B cell (primary cell): ENCODE results near the gene CBLN3. TPM values are rescaled to one million over a fixed set of nuclear protein-coding genes. Genes with fewer than 3 reads are reported as not detected.

ENCODE experiments used
- ATAC-seq: fragments of 200-7000 bp; cut with Tn5 transposase; one replicate; pipeline ENCODE4 v1.10.0; 2021; ENCODE audit warnings: low read depth, mild to moderate bottlenecking, moderate number of reproducible peaks, moderate library complexity
- CTCF ChIA-PET: fragments of 350-600 bp; sonication (Branson Sonifier 250); formaldehyde crosslinking; loops from one replicate; lab custom pipeline; 2021; ENCODE audit warnings: antibody characterized with exemption, inconsistent platforms; lab: Charles Lee
- POLR2A ChIA-PET: fragments of 350-600 bp; sonication (Branson Sonifier 250); formaldehyde crosslinking; loops from one replicate; lab custom pipeline; 2021; ENCODE audit warnings: antibody characterized with exemption; lab: Charles Lee
- DNase-seq: peaks from one replicate; pipeline ENCODE4 v3.0.0; 2013
- H2AFZ ChIP-seq: 2 replicates; pipeline ENCODE4 v1.6.1; 2012; ENCODE audit warnings: mild to moderate bottlenecking, low read depth, low read length; ENCODE audit not compliant: insufficient read depth, poor library complexity, severe bottlenecking
- H3K27ac ChIP-seq, 2 donors: 1 replicate in 1 of 2; 2 replicates in 1 of 2; pipeline ENCODE4 v1.5.1; 2012 to 2013; ENCODE audit warnings: low read length in 2 of 2, mild to moderate bottlenecking in 2 of 2, moderate library complexity in 1 of 2
- H3K27me3 ChIP-seq, 4 experiments: fragments of 200-600 bp in 1 of 4; sonication (generic) in 1 of 4; replicated peaks in 1 of 4; 1 replicate in 2 of 4; 2 replicates in 2 of 4; pipeline versions ENCODE4 v1.6.1 to v1.7.0; 2013 to 2016; ENCODE audit warnings: low read length in 3 of 4, mild to moderate bottlenecking in 2 of 4, mixed read lengths in 1 of 4, moderate library complexity in 1 of 4; ENCODE audit not compliant: insufficient read depth in 4 of 4, control insufficient read depth in 3 of 4; ENCODE audit errors: control extremely low read depth in 1 of 4
- H3K36me3 ChIP-seq, 2 experiments: replicated peaks in 1 of 2; 1 replicate in 1 of 2; 2 replicates in 1 of 2; pipeline versions ENCODE4 v1.6.1 to v1.7.1; 2013; ENCODE audit warnings: low read length in 1 of 2; ENCODE audit not compliant: insufficient read depth in 2 of 2, control insufficient read depth in 1 of 2; ENCODE audit errors: control extremely low read depth in 1 of 2, extremely low read depth in 1 of 2
- H3K4me1 ChIP-seq, 2 donors: fragments of 200-600 bp in 1 of 2; sonication (generic) in 1 of 2; 1 replicate in 1 of 2; 2 replicates in 1 of 2; pipeline versions ENCODE4 v1.5.1 to v1.6.1; 2013 to 2017; ENCODE audit warnings: low read length in 2 of 2; ENCODE audit not compliant: control insufficient read depth in 2 of 2, insufficient read depth in 2 of 2
- H3K4me2 ChIP-seq: replicated peaks from 2 replicates; pipeline ENCODE3; 2012; ENCODE audit warnings: mild to moderate bottlenecking, low read depth, low read length; ENCODE audit not compliant: poor library complexity, severe bottlenecking
- H3K4me3 ChIP-seq, 5 experiments: fragments of 200-600 bp in 1 of 5; sonication (generic) in 1 of 5; 1 replicate in 3 of 5; 2 replicates in 2 of 5; pipeline versions ENCODE4 v1.5.1 to v1.7.0; 2011 to 2016; ENCODE audit warnings: low read length in 4 of 5, mild to moderate bottlenecking in 4 of 5, low read depth in 2 of 5, control low read depth in 1 of 5, moderate library complexity in 1 of 5; ENCODE audit not compliant: insufficient read depth in 1 of 5; ENCODE audit errors: control extremely low read depth in 1 of 5, extremely low read depth in 1 of 5
- H3K79me2 ChIP-seq: fragments of 200-600 bp; sonication (generic); one replicate; pipeline ENCODE4 v1.6.0; 2016; ENCODE audit warnings: low read length; ENCODE audit not compliant: control insufficient read depth, insufficient read depth
- H3K9ac ChIP-seq: fragments of 200-600 bp; sonication (generic); 2 replicates; pipeline ENCODE4 v1.6.1; 2017; ENCODE audit warnings: mild to moderate bottlenecking, low read length, moderate library complexity
- H3K9me3 ChIP-seq, 3 donors: one replicate each; pipeline versions ENCODE4 v1.6.1 to v1.7.1; 2013; ENCODE audit warnings: low read length in 2 of 3; ENCODE audit not compliant: control insufficient read depth in 2 of 3, insufficient read depth in 1 of 3; ENCODE audit errors: control extremely low read depth in 1 of 3
- H4K20me1 ChIP-seq: 2 replicates; pipeline ENCODE4 v1.6.0; 2012; ENCODE audit warnings: mild to moderate bottlenecking, low read length; ENCODE audit not compliant: insufficient read depth, control insufficient read depth, poor library complexity, severe bottlenecking
- H3K27ac Mint-ChIP-seq: one replicate; pipeline ENCODE4 v1.8.0; 2021; ENCODE audit warnings: mixed read lengths
- H3K27me3 Mint-ChIP-seq: one replicate; pipeline ENCODE4 v1.8.0; 2021; ENCODE audit warnings: mixed read lengths
- H3K4me1 Mint-ChIP-seq: one replicate; pipeline ENCODE4 v1.8.0; 2021; ENCODE audit warnings: mixed read lengths
- H3K4me3 Mint-ChIP-seq: one replicate; pipeline ENCODE4 v1.8.0; 2021; ENCODE audit warnings: mixed read lengths
- H3K9me3 Mint-ChIP-seq: one replicate; pipeline ENCODE4 v1.8.0; 2022; ENCODE audit warnings: mixed read lengths; ENCODE audit not compliant: insufficient read depth
- EZH2 ChIP-seq: IDR thresholded peaks from 2 replicates; pipeline ENCODE4 v1.6.1; 2012; ENCODE audit warnings: borderline replicate concordance, low read depth, mild to moderate bottlenecking, moderate library complexity, low read length; ENCODE audit not compliant: insufficient read depth, poor library complexity, severe bottlenecking
- WGBS: methylation state at CpG from one replicate; pipeline ENCODE4 v1.1.5; 2013; ENCODE audit warnings: missing lambda C conversion rate; ENCODE audit not compliant: insufficient coverage; 5-methylcytosine and 5-hydroxymethylcytosine counted together
- intact Hi-C: fragments of 100-400 bp; cut with micrococcal nuclease; formaldehyde crosslinking; loops from one replicate; pipeline ENCODE4 v1.10.0; 2022
- polyA plus RNA-seq: library from polyadenylated mRNA; depleted of rRNA; stranded (reverse); fragments of >200 nt; gene quantifications from 2 replicates; pipeline ENCODE4 v1.2.3, GENCODE V29; 2012
- total RNA-seq, 2 donors: library from RNA; stranded (reverse); fragments of 120-200 nt in 1 of 2; gene quantifications; 1 replicate in 1 of 2; 2 replicates in 1 of 2; pipeline versions ENCODE4 v1.2.3 to v1.2.4, GENCODE V29; 2013 to 2022
- TF ChIP-seq, protein P1 (sequence below): fragments of 200-600 bp; IDR thresholded peaks from one replicate; pipeline ENCODE4 v1.8.0; 2022; ENCODE audit warnings: antibody characterized with exemption, mild to moderate bottlenecking

CBLN3 gene
- total and polyA plus RNA-seq, 2 donors (not counting 1 experiment from before 2014, with no cell fraction given) = 35.0 to 134 TPM

DNA sequence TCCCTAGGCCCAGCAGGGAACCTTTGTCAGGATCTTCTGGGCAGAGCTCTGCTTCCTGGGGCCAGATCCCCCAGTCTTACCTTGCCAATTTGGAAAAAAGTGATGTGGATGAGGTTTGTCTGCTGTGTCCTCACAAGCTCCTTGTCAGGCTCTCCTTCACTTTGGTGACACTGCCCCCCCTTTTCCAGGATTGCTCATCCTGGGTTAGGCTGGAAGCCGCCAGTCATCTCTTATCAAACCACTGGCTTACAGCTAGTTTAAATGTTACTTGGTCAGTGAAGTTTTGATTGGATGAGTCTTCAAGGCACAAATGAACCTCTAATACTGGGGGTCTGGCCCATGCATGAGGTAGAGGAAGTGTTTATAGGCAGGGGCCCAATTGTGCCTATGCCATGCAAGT is 15.4 kb downstream of the CBLN3 start:
- no peaks in the 10 kb centered on the region for H4K20me1 ChIP-seq
- H3K4me3 ChIP-seq = no peak overlapping the region
- H3K9me3 Mint-ChIP-seq = no peaks in the 10 kb centered on the region
- POLR2A ChIA-PET = no interaction called here
- no peaks in the 10 kb centered on the region for H3K36me3 ChIP-seq
- no peak overlapping the region for H3K4me3 Mint-ChIP-seq
- H3K4me1 Mint-ChIP-seq = no peaks in the 10 kb centered on the region
- no peak overlapping the region for H3K4me2 ChIP-seq
- H3K27ac Mint-ChIP-seq = no peak overlapping the region
- no CpG with 5 or more reads among the region's 1 CpG for WGBS
- H3K9ac ChIP-seq = no peak overlapping the region
- no peak overlapping the region for H2AFZ ChIP-seq
- H3K27ac ChIP-seq = no peak overlapping the region
- TF ChIP-seq EZH2 = no peak
- TF ChIP-seq, protein P1, sequence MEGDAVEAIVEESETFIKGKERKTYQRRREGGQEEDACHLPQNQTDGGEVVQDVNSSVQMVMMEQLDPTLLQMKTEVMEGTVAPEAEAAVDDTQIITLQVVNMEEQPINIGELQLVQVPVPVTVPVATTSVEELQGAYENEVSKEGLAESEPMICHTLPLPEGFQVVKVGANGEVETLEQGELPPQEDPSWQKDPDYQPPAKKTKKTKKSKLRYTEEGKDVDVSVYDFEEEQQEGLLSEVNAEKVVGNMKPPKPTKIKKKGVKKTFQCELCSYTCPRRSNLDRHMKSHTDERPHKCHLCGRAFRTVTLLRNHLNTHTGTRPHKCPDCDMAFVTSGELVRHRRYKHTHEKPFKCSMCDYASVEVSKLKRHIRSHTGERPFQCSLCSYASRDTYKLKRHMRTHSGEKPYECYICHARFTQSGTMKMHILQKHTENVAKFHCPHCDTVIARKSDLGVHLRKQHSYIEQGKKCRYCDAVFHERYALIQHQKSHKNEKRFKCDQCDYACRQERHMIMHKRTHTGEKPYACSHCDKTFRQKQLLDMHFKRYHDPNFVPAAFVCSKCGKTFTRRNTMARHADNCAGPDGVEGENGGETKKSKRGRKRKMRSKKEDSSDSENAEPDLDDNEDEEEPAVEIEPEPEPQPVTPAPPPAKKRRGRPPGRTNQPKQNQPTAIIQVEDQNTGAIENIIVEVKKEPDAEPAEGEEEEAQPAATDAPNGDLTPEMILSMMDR = no peak
- H3K27me3 ChIP-seq = peaks cover 0 to 33% (median 6%) of the 10 kb centered on the region in 4 experiments
- CTCF ChIA-PET = interaction anchor here (0.9 to 6.0 kb wide), 10 partner anchors 10 to 81 kb away, joined by 3 to 55 read pairs (median 6); partner anchors contain the start of genes KHNYN and NYNRIN
- H3K79me2 ChIP-seq = no peaks in the 10 kb centered on the region
- ATAC-seq = no peak
- peaks cover 26% of the 10 kb centered on the region for H3K27me3 Mint-ChIP-seq
- intact Hi-C loops = no loop called here
- H3K9me3 ChIP-seq = no peaks in the 10 kb centered on the region
- DNase-seq = no peak
- no peaks in the 10 kb centered on the region for H3K4me1 ChIP-seq

DNA sequence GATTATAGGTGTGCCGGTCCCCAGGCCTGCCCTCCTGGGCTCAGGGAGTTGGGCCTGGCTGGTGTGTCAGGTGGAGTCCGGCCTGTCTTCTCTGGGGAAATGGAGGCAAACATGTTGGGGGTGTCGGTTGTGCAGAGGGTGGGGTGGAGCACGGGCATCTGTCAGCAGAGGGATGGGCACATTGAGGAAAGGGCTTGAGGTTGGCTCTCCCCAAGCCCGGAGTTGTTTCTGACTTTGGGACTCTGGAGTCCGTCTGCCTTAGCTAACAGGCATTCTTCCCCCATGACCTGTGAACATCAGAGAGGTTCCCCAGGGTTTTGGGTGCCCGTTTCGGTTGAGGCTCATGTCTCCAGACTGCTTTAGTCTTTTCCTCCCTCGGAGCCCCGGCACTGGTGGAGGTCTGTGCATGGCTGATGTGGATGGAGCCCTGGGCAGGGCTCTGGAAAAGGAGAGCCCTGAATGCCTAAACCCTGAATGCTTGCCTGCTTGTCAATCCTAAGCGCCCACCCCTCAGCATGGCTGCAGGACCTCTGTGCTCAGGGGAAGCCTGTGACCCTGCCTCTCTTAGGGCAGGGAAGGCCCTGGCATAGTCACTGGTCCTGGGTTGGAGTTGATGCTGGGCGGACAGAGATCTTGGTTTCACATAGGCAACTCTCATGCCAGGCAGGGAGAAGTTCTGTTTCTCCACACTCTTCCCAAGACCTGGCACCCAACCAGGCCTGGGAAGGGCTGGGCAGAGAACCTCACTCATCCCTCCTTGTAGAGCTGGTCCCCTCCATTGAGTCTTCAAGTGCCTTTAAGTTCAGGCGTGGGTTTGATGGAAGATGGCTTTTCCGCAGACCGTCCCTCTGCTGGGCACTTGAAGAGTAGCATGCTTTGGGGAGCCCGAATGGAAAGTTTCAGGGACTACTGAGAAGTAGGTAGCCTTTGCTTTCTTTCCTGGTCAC is 17.8 kb downstream of the CBLN3 start:
- Histone ChIP-seq H3K9me3 (peaks cover 0 to 3% (median 0%) of the 10 kb centered on the region in 3 donors), H3K36me3 (no peaks in the 10 kb centered on the region), H3K79me2 (no peaks in the 10 kb centered on the region), H3K4me3 (no peak overlapping the region), H3K27me3 (peaks cover 0 to 18% (median 4%) of the 10 kb centered on the region in 4 experiments), H3K27ac (no peak overlapping the region), H4K20me1 (no peaks in the 10 kb centered on the region), H2AFZ (peak overlapping the region; percentile 40), H3K9ac (no peak overlapping the region), H3K4me2 (no peak overlapping the region), H3K4me1 (no peaks in the 10 kb centered on the region)
- no peaks in the 10 kb centered on the region for H3K9me3 Mint-ChIP-seq
- H3K27me3 Mint-ChIP-seq = peaks cover 14% of the 10 kb centered on the region
- 74% methylated on average over 14 of the region's 16 CpGs for WGBS
- intact Hi-C loops = loop anchor here (1.0 to 2.0 kb wide), 3 partner anchors 19 to 78 kb away; no protein-coding TSS in a partner anchor
- DNase-seq = peak; percentile 67
- ChIA-PET CTCF (interaction anchor here (0.6 to 6.0 kb wide), 12 partner anchors 8 to 84 kb away, joined by 3 to 55 read pairs (median 6); partner anchors contain the start of genes CBLN3 and KHNYN), POLR2A (no interaction called here)
- H3K4me1 Mint-ChIP-seq = no peaks in the 10 kb centered on the region
- ATAC-seq = peak; percentile 87
- TF ChIP-seq, protein P1 = peak; percentile 72
- no peak for TF ChIP-seq EZH2
- no peak overlapping the region for H3K4me3 Mint-ChIP-seq
- no peak overlapping the region for H3K27ac Mint-ChIP-seq
